Ovary (tissue), 3 donors: Measurements from ENCODE around the gene SGO2.

Experiments used
- EP300 ChIP-seq: sonication (generic); formaldehyde crosslinking; IDR thresholded peaks from one replicate; pipeline ENCODE4 v1.6.1; 2017; ENCODE audit warnings: antibody characterized with exemption
- POLR2A ChIP-seq: fragments of 450-650 bp; IDR thresholded peaks from one replicate; pipeline ENCODE4 v1.6.1; 2017; ENCODE audit warnings: antibody characterized with exemption, mild to moderate bottlenecking, moderate library complexity
- TF ChIP-seq, protein P1 (sequence below), 3 donors: fragments of 450-650 bp in 2 of 3; fragments of 200-600 bp in 1 of 3; IDR thresholded peaks; one replicate each; pipeline versions ENCODE4 v1.5.1 to v1.8.0; 2016 to 2022; ENCODE audit warnings: antibody characterized with exemption in 3 of 3, mild to moderate bottlenecking in 1 of 3
- donor health status: DM: no; HTN: no; CAD: no.

DNA sequence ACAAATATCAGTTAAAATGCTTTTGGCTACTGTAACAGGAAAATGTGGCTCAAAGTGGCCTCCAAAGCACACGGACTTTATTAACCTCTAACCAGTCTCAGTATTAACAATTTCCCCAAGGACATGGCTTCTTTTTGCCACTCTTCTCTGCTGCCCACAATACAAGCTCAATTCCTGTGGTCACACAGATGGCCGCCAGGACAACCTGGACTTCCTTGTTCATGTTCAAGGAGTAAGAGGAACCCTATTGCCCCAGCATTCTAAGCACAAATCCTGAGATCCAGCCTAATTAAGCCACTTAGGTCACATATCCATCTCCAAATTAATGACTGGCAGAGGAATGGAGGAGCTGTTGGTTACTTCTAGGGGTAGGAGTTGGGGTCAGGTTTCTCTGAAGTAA is 98.0 kb downstream of the SGO2 start:
- TF ChIP-seq POLR2A, result no peak
- TF ChIP-seq, protein P1, sequence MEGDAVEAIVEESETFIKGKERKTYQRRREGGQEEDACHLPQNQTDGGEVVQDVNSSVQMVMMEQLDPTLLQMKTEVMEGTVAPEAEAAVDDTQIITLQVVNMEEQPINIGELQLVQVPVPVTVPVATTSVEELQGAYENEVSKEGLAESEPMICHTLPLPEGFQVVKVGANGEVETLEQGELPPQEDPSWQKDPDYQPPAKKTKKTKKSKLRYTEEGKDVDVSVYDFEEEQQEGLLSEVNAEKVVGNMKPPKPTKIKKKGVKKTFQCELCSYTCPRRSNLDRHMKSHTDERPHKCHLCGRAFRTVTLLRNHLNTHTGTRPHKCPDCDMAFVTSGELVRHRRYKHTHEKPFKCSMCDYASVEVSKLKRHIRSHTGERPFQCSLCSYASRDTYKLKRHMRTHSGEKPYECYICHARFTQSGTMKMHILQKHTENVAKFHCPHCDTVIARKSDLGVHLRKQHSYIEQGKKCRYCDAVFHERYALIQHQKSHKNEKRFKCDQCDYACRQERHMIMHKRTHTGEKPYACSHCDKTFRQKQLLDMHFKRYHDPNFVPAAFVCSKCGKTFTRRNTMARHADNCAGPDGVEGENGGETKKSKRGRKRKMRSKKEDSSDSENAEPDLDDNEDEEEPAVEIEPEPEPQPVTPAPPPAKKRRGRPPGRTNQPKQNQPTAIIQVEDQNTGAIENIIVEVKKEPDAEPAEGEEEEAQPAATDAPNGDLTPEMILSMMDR (IDR thresholded peaks at IDR 0.05), result no peak
- no peak for TF ChIP-seq EP300
